Adrenal gland (tissue), 5 donors: ENCODE results near the gene UROC1.

Source experiments
- POLR2A ChIP-seq, 2 donors: fragments of 450-650 bp; IDR thresholded peaks; one replicate each; pipeline ENCODE4 v1.6.1; 2017; ENCODE audit warnings: antibody characterized with exemption in 2 of 2, mild to moderate bottlenecking in 2 of 2, moderate library complexity in 1 of 2
- TF ChIP-seq, protein P1 (sequence below), 6 experiments: fragments of 450-650 bp in 4 of 6; fragments of 200-600 bp in 2 of 6; sonication (generic) in 1 of 6; IDR thresholded peaks; 1 replicate in 5 of 6; 2 replicates in 1 of 6; pipeline versions ENCODE4 v1.5.1 to v1.8.0; 2016 to 2021; ENCODE audit warnings: antibody characterized with exemption in 6 of 6, mild to moderate bottlenecking in 2 of 6, moderate library complexity in 1 of 6
- donor health status: DM: no; HTN: no; CAD: no.

DNA sequence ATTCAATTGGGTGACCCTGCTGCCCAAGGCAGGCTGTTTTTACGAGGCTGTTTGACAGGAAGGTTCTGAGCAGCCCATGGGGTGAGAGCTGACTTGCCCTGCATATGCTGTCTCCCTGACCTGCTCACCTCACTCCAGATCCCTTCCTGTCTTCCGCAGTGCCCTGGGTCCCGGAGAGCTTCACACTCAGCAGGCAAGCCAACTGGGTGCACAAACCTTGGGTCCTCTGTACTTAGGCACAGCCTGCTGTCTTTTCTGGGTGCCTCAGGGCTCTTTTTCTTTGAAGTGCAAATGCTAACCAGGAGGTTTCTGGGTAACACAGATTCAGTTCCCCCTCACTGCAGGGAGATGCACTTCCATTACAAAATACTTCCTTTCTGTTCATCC lies 74.7 kb downstream of the UROC1 start:
- TF ChIP-seq, protein P1, sequence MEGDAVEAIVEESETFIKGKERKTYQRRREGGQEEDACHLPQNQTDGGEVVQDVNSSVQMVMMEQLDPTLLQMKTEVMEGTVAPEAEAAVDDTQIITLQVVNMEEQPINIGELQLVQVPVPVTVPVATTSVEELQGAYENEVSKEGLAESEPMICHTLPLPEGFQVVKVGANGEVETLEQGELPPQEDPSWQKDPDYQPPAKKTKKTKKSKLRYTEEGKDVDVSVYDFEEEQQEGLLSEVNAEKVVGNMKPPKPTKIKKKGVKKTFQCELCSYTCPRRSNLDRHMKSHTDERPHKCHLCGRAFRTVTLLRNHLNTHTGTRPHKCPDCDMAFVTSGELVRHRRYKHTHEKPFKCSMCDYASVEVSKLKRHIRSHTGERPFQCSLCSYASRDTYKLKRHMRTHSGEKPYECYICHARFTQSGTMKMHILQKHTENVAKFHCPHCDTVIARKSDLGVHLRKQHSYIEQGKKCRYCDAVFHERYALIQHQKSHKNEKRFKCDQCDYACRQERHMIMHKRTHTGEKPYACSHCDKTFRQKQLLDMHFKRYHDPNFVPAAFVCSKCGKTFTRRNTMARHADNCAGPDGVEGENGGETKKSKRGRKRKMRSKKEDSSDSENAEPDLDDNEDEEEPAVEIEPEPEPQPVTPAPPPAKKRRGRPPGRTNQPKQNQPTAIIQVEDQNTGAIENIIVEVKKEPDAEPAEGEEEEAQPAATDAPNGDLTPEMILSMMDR (IDR thresholded peaks at IDR 0.05) = no peak
- no peak for TF ChIP-seq POLR2A (IDR thresholded peaks at IDR 0.05)
